Measurements from ENCODE around the gene TSHB. TPM values are rescaled to one million over a fixed set of nuclear protein-coding genes. Genes with fewer than 3 reads are reported as not detected.

Gene TSHB
- polyA plus RNA-seq, 3 donors, result not detected

- no peaks in the 10 kb centered on the region for H3K79me2 ChIP-seq (ENCODE audit: insufficient read depth, low read length)
- DNase-seq, result no peak
- H3K27ac Mint-ChIP-seq, result no peak overlapping the region
- no peak overlapping the region for H3K4me3 Mint-ChIP-seq
- no peaks in the 10 kb centered on the region for H3K9me3 Mint-ChIP-seq
- no peak overlapping the region for H2AFZ ChIP-seq (ENCODE audit: insufficient read depth, low read depth, low read length, poor library complexity, severe bottlenecking)
- H3K9me3 ChIP-seq (replicated peaks in 1 of 2; ENCODE audit: control insufficient read depth in 1 of 2, insufficient read depth in 1 of 2, low read length in 2 of 2), result no peaks in the 10 kb centered on the region
- H3K4me2 ChIP-seq (replicated peaks; ENCODE audit: extremely low read depth, low read length, poor library complexity, severe bottlenecking), result no peak overlapping the region
- peaks cover 0 to 13% of the 10 kb centered on the region in 2 donors for H3K4me1 ChIP-seq (ENCODE audit: control insufficient read depth in 1 of 2, insufficient read depth in 2 of 2, low read length in 2 of 2)
- H3K36me3 ChIP-seq (replicated peaks in 1 of 2; ENCODE audit: control insufficient read depth in 1 of 2, insufficient read depth in 2 of 2, low read length in 2 of 2), result no peaks in the 10 kb centered on the region
- H3K4me3 ChIP-seq (replicated peaks in 1 of 3; ENCODE audit: low read depth in 2 of 3, low read length in 3 of 3), result no peak overlapping the region
- TF ChIP-seq CTCF (IDR thresholded peaks at IDR 0.05), result no peak
- 60% methylated on average over 1 of the region's 1 CpG for WGBS (ENCODE audit: insufficient coverage)
- H3K4me1 Mint-ChIP-seq, result peaks cover 16% of the 10 kb centered on the region
- H3K36me3 Mint-ChIP-seq, result peaks cover 11% of the 10 kb centered on the region in 2 donors
- intact Hi-C loops (cut with micrococcal nuclease), result no loop called here
- H3K27me3 Mint-ChIP-seq (ENCODE audit: low read depth in 3 of 3), result peaks cover 0 to 6% (median 0%) of the 10 kb centered on the region in 3 donors
- no peaks in the 10 kb centered on the region for H3K27me3 ChIP-seq (ENCODE audit: control insufficient read depth in 2 of 2, insufficient read depth in 2 of 2, low read length in 2 of 2)
- no peak overlapping the region for H3K9ac ChIP-seq (ENCODE audit: insufficient read depth, low read length, poor library complexity, severe bottlenecking)
- no peaks in the 10 kb centered on the region for H4K20me1 ChIP-seq (ENCODE audit: insufficient read depth, low read length)
- no peak overlapping the region for H3K27ac ChIP-seq (ENCODE audit: low read depth in 1 of 2, low read length in 2 of 2)
These were observed 48.3 kb downstream of the TSHB start for GRCh38 chr1:115077984-115078330.

DNA sequence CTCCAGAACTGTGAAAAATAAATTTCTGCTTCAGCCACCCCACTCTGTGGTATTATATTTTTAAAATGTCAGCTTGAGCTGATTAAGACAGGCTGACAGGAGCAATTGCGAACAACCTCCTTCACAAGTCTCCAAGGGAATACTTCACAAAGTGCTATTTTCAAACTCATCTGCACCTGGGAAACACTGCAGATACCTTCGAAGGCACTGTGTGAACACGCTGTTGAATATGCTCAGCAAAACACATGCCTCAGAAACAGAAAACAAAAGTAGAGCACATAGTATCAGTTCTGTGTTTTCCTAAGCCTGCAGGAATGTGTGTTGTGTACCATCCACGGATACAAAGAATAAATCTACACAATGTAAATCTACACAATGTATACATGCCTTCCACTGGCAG lies 49.1 kb downstream of the TSHB start:
- no peak for TF ChIP-seq CTCF (IDR thresholded peaks at IDR 0.05)
- peaks cover 0 to 13% of the 10 kb centered on the region in 2 donors for H3K4me1 ChIP-seq (ENCODE audit: control insufficient read depth in 1 of 2, insufficient read depth in 2 of 2, low read length in 2 of 2)
- peaks cover 0 to 1% (median under 1%) of the 10 kb centered on the region in 3 donors for H3K27me3 Mint-ChIP-seq (ENCODE audit: low read depth in 3 of 3)
- WGBS (ENCODE audit: insufficient coverage), result 80% methylated on average over 3 of the region's 4 CpGs
- no peak overlapping the region for H3K27ac ChIP-seq (ENCODE audit: low read depth in 1 of 2, low read length in 2 of 2)
- H3K9me3 ChIP-seq (replicated peaks in 1 of 2; ENCODE audit: control insufficient read depth in 1 of 2, insufficient read depth in 1 of 2, low read length in 2 of 2), result no peaks in the 10 kb centered on the region
- H2AFZ ChIP-seq (ENCODE audit: insufficient read depth, low read depth, low read length, poor library complexity, severe bottlenecking), result no peak overlapping the region
- no peak for DNase-seq
- no peaks in the 10 kb centered on the region for H4K20me1 ChIP-seq (ENCODE audit: insufficient read depth, low read length)
- intact Hi-C loops (cut with micrococcal nuclease), result no loop called here
- H3K36me3 Mint-ChIP-seq, result peaks cover 11% of the 10 kb centered on the region in 2 donors
- no peak overlapping the region for H3K9ac ChIP-seq (ENCODE audit: insufficient read depth, low read length, poor library complexity, severe bottlenecking)
- no peak overlapping the region for H3K4me3 ChIP-seq (replicated peaks in 1 of 3; ENCODE audit: low read depth in 2 of 3, low read length in 3 of 3)
- no peaks in the 10 kb centered on the region for H3K79me2 ChIP-seq (ENCODE audit: insufficient read depth, low read length)
- no peak overlapping the region for H3K4me2 ChIP-seq (replicated peaks; ENCODE audit: extremely low read depth, low read length, poor library complexity, severe bottlenecking)
- H3K36me3 ChIP-seq (replicated peaks in 1 of 2; ENCODE audit: control insufficient read depth in 1 of 2, insufficient read depth in 2 of 2, low read length in 2 of 2), result no peaks in the 10 kb centered on the region
- no peaks in the 10 kb centered on the region for H3K9me3 Mint-ChIP-seq
- no peak overlapping the region for H3K4me3 Mint-ChIP-seq
- peaks cover 16% of the 10 kb centered on the region for H3K4me1 Mint-ChIP-seq
- H3K27me3 ChIP-seq (ENCODE audit: control insufficient read depth in 2 of 2, insufficient read depth in 2 of 2, low read length in 2 of 2), result no peaks in the 10 kb centered on the region
- no peak overlapping the region for H3K27ac Mint-ChIP-seq
